Esophagus muscularis mucosa (tissue), 4 donors: Measurements from ENCODE around the gene MYH7B. TPM values are rescaled to one million over a fixed set of nuclear protein-coding genes. Genes with fewer than 3 reads are reported as not detected.
A peak's percentile ranks its signal among the peaks of the same experiment; 100 is the strongest.

Source experiments
- DNase-seq: peaks from one replicate; pipeline ENCODE4 v3.0.0-alpha.2; 2017; ENCODE audit errors: extremely low spot score
- H3K27ac ChIP-seq, 4 donors: fragments of 200-600 bp; sonication (generic); replicated peaks in 1 of 4; 1 replicate in 3 of 4; 2 replicates in 1 of 4; pipeline ENCODE4 v1.5.1; 2016 to 2019; ENCODE audit warnings: mild to moderate bottlenecking in 1 of 4
- H3K27me3 ChIP-seq, 4 donors: fragments of 200-600 bp; sonication (generic); one replicate each; pipeline versions ENCODE4 v1.5.1 to v1.6.0; 2016 to 2019
- H3K36me3 ChIP-seq, 4 donors: fragments of 200-600 bp; sonication (generic); one replicate each; pipeline ENCODE4 v1.5.1; 2016 to 2019
- H3K4me1 ChIP-seq, 4 donors: fragments of 200-600 bp; sonication (generic); one replicate each; pipeline ENCODE4 v1.5.1; 2016 to 2019
- H3K4me3 ChIP-seq, 4 donors: fragments of 200-600 bp; sonication (generic); 1 replicate in 2 of 4; 2 replicates in 2 of 4; pipeline ENCODE4 v1.5.1; 2016 to 2019; ENCODE audit warnings: mild to moderate bottlenecking in 4 of 4, moderate library complexity in 1 of 4
- H3K9me3 ChIP-seq, 4 donors: fragments of 200-600 bp; sonication (generic); 1 replicate in 3 of 4; 2 replicates in 1 of 4; pipeline ENCODE4 v1.5.1; 2016 to 2019
- CTCF ChIP-seq, 3 experiments: fragments of 200-600 bp in 2 of 3; fragments of 450-650 bp in 1 of 3; sonication (generic) in 2 of 3; IDR thresholded peaks; one replicate each; pipeline ENCODE4 v1.5.1; 2017 to 2019; ENCODE audit warnings: antibody characterized with exemption in 3 of 3, mild to moderate bottlenecking in 2 of 3, moderate library complexity in 1 of 3
- EP300 ChIP-seq: sonication (generic); formaldehyde crosslinking; IDR thresholded peaks from one replicate; pipeline ENCODE4 v1.6.1; 2017; ENCODE audit warnings: antibody characterized with exemption
- POLR2A ChIP-seq: fragments of 450-650 bp; IDR thresholded peaks from one replicate; pipeline ENCODE4 v1.6.1; 2017; ENCODE audit warnings: antibody characterized with exemption, moderate library complexity, mild to moderate bottlenecking, low read depth
- POLR2AphosphoS5 ChIP-seq, 2 donors: sonication (generic); formaldehyde crosslinking; IDR thresholded peaks; one replicate each; pipeline ENCODE4 v1.6.1; 2017; ENCODE audit warnings: antibody characterized with exemption in 2 of 2
- WGBS: methylation state at CpG from one replicate; pipeline ENCODE4 v1.1.5; 2018; 5-methylcytosine and 5-hydroxymethylcytosine counted together
- intact Hi-C: fragments of 100-400 bp; cut with DNase I; formaldehyde crosslinking; loops from one replicate; pipeline ENCODE4 v1.15.1; 2023
- total RNA-seq, 4 donors: library from RNA; depleted of rRNA; stranded (reverse); fragments of >200 nt; gene quantifications; one replicate each; pipeline versions ENCODE4 v1.1.0 to v1.2.1, GENCODE V29; 2016

MYH7B gene
- total RNA-seq, 4 donors from 2014 or later: 0.17 to 0.84 (median 0.37) TPM

GRCh38 chr20:34996243-34997028 is 40.8 kb downstream of the MYH7B start:
- DNase-seq: no peak
- intact Hi-C loops: no loop called here
- Histone ChIP-seq H3K27me3 (no peaks in the 10 kb centered on the region), H3K27ac (no peak overlapping the region), H3K9me3 (no peaks in the 10 kb centered on the region), H3K4me3 (no peak overlapping the region), H3K36me3 (peaks cover 36 to 97% (median 83%) of the 10 kb centered on the region in 4 donors), H3K4me1 (peaks cover 0 to 15% (median 12%) of the 10 kb centered on the region in 4 donors)
- 95% methylated on average over 16 of the region's 26 CpGs for WGBS
- no peak for TF ChIP-seq POLR2A
- TF ChIP-seq EP300: no peak
- no peak for TF ChIP-seq CTCF (IDR thresholded peaks at IDR 0.05)
- no peak for TF ChIP-seq POLR2AphosphoS5 (IDR thresholded peaks at IDR 0.05)

- intact Hi-C loops: no loop called here
- TF ChIP-seq POLR2A (no peak), EP300 (no peak), CTCF (IDR thresholded peaks at IDR 0.05) (peak in 1 of 3 experiments; percentile 7), POLR2AphosphoS5 (IDR thresholded peaks at IDR 0.05) (peak in 1 of 2 donors; percentile 7)
- Histone ChIP-seq H3K4me1 (peaks cover 0 to 15% (median 12%) of the 10 kb centered on the region in 4 donors), H3K27ac (peak overlapping the region in 1 of 4 donors; percentile 39), H3K36me3 (peaks cover 41 to 97% (median 90%) of the 10 kb centered on the region in 4 donors), H3K27me3 (no peaks in the 10 kb centered on the region), H3K9me3 (no peaks in the 10 kb centered on the region), H3K4me3 (peak overlapping the region in 2 of 4 donors; percentile 18 to 22)
- DNase-seq: no peak
- 52% methylated on average over 38 of the region's 39 CpGs for WGBS
Measured at GRCh38 chr20:34997131-34997561, 41.5 kb downstream of the MYH7B start.

- no peaks in the 10 kb centered on the region for H3K9me3 ChIP-seq
- H3K36me3 ChIP-seq: peaks cover 47 to 100% (median 93%) of the 10 kb centered on the region in 4 donors
- intact Hi-C loops: no loop called here
- WGBS: 94% methylated on average over 2 of the region's 2 CpGs
- DNase-seq: no peak
- H3K27me3 ChIP-seq: no peaks in the 10 kb centered on the region
- H3K4me1 ChIP-seq: peaks cover 0 to 15% (median 12%) of the 10 kb centered on the region in 4 donors
- TF ChIP-seq POLR2AphosphoS5 (IDR thresholded peaks at IDR 0.05): no peak
- TF ChIP-seq EP300: no peak
- TF ChIP-seq POLR2A: no peak
- no peak for TF ChIP-seq CTCF (IDR thresholded peaks at IDR 0.05)
- H3K27ac ChIP-seq: peak overlapping the region in 1 of 4 donors; percentile 39
- no peak overlapping the region for H3K4me3 ChIP-seq
Measured at GRCh38 chr20:34997774-34998173, 42.1 kb downstream of the MYH7B start.

GRCh38 chr20:34998331-34998950 is 42.8 kb downstream of the MYH7B start:
- Histone ChIP-seq H3K9me3 (no peaks in the 10 kb centered on the region), H3K4me3 (no peak overlapping the region), H3K27me3 (no peaks in the 10 kb centered on the region), H3K4me1 (peaks cover 0 to 15% (median 12%) of the 10 kb centered on the region in 4 donors), H3K27ac (no peak overlapping the region), H3K36me3 (peaks cover 54 to 100% (median 94%) of the 10 kb centered on the region in 4 donors)
- no peak for DNase-seq
- 90% methylated on average over 17 of the region's 28 CpGs for WGBS
- TF ChIP-seq EP300 (no peak), POLR2A (no peak), CTCF (IDR thresholded peaks at IDR 0.05) (no peak), POLR2AphosphoS5 (IDR thresholded peaks at IDR 0.05) (no peak)
- intact Hi-C loops: no loop called here
